HepG2 (cell line): ENCODE results near the gene SLX9. TPM values are rescaled to one million over a fixed set of nuclear protein-coding genes. Genes with fewer than 3 reads are reported as not detected.
A peak's percentile ranks its signal among the peaks of the same experiment; 100 is the strongest.
"Not testable (repeated sequence)": the region's sequence is repeated elsewhere in the genome, so short reads cannot be mapped to it uniquely, and the experiment has no call there.

Experiments used
- FOXP1 ChIP-seq, 2 experiments: fragments of 450-650 bp in 1 of 2; IDR thresholded peaks; 2 replicates each; pipeline ENCODE4 v1.6.1; 2017 to 2018; ENCODE audit warnings: antibody characterized with exemption in 1 of 2
- MEF2D ChIP-seq: sonication (generic); formaldehyde crosslinking; IDR thresholded peaks from 2 replicates; pipeline ENCODE4 v1.5.1; 2020; ENCODE audit warnings: mild to moderate bottlenecking, missing genetic modification reagents
- NCOR1 ChIP-seq: fragments of 200-600 bp; sonication (generic); IDR thresholded peaks from 2 replicates; pipeline ENCODE4 v1.7.0; 2017; ENCODE audit warnings: antibody characterized with exemption, low read length, borderline replicate concordance
- POGZ ChIP-seq: sonication (generic); formaldehyde crosslinking; IDR thresholded peaks from 2 replicates; pipeline ENCODE4 v1.4.0; 2020; ENCODE audit warnings: mild to moderate bottlenecking, missing genetic modification reagents
- RARA ChIP-seq: IDR thresholded peaks from 2 replicates; pipeline ENCODE4 v1.6.1; 2016; ENCODE audit warnings: missing genetic modification reagents, missing compliant biosample characterization
- SAFB2 ChIP-seq: sonication (generic); formaldehyde crosslinking; IDR thresholded peaks from 2 replicates; pipeline ENCODE4 v1.5.1; 2020; ENCODE audit warnings: missing genetic modification reagents, low read depth, mild to moderate bottlenecking, borderline replicate concordance
- SAP130 ChIP-seq: IDR thresholded peaks from 2 replicates; pipeline ENCODE4 v1.6.1; 2016; ENCODE audit warnings: low read depth
- TRIM24 ChIP-seq: sonication (generic); formaldehyde crosslinking; IDR thresholded peaks from 2 replicates; pipeline ENCODE4 v1.8.0; 2022; ENCODE audit warnings: mild to moderate bottlenecking, missing genetic modification reagents
- ZMAT3 ChIP-seq: sonication (generic); formaldehyde crosslinking; conservative IDR thresholded peaks from 2 replicates; pipeline ENCODE4 v1.7.0; 2021; ENCODE audit warnings: missing genetic modification reagents
- polyA plus RNA-seq, 8 experiments: library from polyadenylated mRNA; depleted of rRNA in 3 of 8; stranded (reverse) in 7 of 8; unstranded in 1 of 8; fragments of >200 nt; fragmentation: Illumina TruSeq in 4 of 8; extraction: Trizol in 4 of 8; gene quantifications; 2 replicates each; pipeline versions ENCODE4 v1.2.1 to v1.2.3, GENCODE V29; 2011 to 2016; ENCODE audit warnings: low read depth in 4 of 8, missing spikeins in 1 of 8, mixed read lengths in 1 of 8; ENCODE audit not compliant: insufficient read depth in 1 of 8
- total RNA-seq, 5 experiments: library from RNA; depleted of rRNA; stranded (reverse); fragments of >200 nt; fragmentation: Illumina TruSeq; extraction: Trizol; gene quantifications; 2 replicates each; pipeline ENCODE4 v1.2.3, GENCODE V29; 2016; ENCODE audit warnings: low read depth in 1 of 5
- TF ChIP-seq, protein P1 (sequence below): IDR thresholded peaks from 2 replicates; pipeline ENCODE4 v1.6.1; 2018; ENCODE audit warnings: missing genetic modification reagents, mild to moderate bottlenecking, missing compliant biosample characterization
- TF ChIP-seq, protein P2 (sequence below): sonication (generic); formaldehyde crosslinking; IDR thresholded peaks from 2 replicates; pipeline ENCODE4 v1.4.0; 2020; ENCODE audit warnings: missing genetic modification reagents
- TF ChIP-seq, protein P3 (sequence below): sonication (generic); formaldehyde crosslinking; IDR thresholded peaks from 2 replicates; pipeline ENCODE4 v1.4.0; 2020; ENCODE audit warnings: mild to moderate bottlenecking, missing genetic modification reagents, borderline replicate concordance
- TF ChIP-seq, protein P4 (sequence below): sonication (generic); formaldehyde crosslinking; IDR thresholded peaks from 2 replicates; pipeline ENCODE4 v1.9.0; 2022; ENCODE audit warnings: low read depth, missing genetic modification reagents
- TF ChIP-seq, protein P5 (sequence below): sonication (generic); formaldehyde crosslinking; IDR thresholded peaks from 2 replicates; pipeline ENCODE4 v1.8.1; 2023; ENCODE audit warnings: mild to moderate bottlenecking, moderate library complexity, missing genetic modification reagents

SLX9 gene
- total and polyA plus RNA-seq, 2 of the 13 experiments (the other 11 are each of a cell fraction or from before 2014, with no cell fraction given) = 21.0 to 47.1 TPM

DNA sequence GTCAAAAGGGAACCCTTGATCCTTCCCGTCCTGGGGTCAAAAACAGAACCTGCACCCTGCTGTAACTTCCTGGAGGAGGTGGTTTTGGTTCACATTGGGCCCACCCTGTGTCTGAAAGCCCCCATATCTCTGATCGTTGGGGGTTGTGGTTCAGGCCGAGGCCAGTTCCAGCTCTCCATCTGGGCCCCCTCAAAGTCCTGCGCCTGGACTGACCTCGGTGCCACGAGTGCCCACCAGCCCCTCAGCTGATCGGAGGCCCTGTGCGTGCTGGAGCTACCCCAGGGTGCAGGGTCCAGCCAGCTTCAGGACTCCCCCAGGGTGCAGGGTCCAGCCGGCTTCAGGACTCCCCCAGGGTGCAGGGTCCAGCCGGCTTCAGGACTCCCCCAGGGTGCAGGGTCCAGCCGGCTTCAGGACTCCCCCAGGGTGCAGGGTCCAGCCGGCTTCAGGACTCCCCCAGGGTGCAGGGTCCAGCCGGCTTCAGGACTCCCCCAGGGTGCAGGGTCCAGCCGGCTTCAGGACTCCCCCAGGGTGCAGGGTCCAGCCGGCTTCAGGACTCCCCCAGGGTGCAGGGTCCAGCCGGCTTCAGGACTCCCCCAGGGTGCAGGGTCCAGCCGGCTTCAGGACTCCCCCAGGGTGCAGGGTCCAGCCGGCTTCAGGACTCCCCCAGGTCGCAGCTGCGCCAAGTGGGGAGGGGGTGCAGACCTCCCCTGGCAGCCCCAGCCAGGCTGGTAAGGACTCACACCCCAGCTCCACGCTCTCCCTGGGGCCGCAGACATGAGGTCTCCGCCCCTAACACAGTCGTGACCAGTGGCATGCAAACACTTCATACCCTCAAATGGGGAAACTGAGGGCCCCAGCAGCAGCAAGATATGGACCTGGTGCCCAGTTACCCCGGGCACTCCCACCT, 27.1 kb upstream of the SLX9 start (continued):
- TF ChIP-seq FOXP1 (IDR thresholded peaks at IDR 0.05) = not testable (repeated sequence)
- TF ChIP-seq FOXP1 (CRISPR knock-in tag; IDR thresholded peaks at IDR 0.05) (0 out of 2 replicates have a peak, but pooled peaks have one; percentile 30), RARA (CRISPR knock-in tag) (peak; percentile 90), POGZ (CRISPR knock-in tag) (peak; percentile 30), ZMAT3 (CRISPR knock-in tag) (peak; percentile 65; the same call in 1 of the 2 replicates), SAP130 (CRISPR knock-in tag) (peak; percentile 96), NCOR1 (peak; percentile 98), MEF2D (CRISPR knock-in tag) (peak; percentile 57), SAFB2 (CRISPR knock-in tag) (peak; percentile 25; the same call in 1 of the 2 replicates), TRIM24 (CRISPR knock-in tag) (0 out of 2 replicates have a peak, but pooled peaks have one; percentile 38)
- TF ChIP-seq, protein P1, sequence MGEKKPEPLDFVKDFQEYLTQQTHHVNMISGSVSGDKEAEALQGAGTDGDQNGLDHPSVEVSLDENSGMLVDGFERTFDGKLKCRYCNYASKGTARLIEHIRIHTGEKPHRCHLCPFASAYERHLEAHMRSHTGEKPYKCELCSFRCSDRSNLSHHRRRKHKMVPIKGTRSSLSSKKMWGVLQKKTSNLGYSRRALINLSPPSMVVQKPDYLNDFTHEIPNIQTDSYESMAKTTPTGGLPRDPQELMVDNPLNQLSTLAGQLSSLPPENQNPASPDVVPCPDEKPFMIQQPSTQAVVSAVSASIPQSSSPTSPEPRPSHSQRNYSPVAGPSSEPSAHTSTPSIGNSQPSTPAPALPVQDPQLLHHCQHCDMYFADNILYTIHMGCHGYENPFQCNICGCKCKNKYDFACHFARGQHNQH (CRISPR knock-in tag) = peak; percentile 70
- TF ChIP-seq, protein P2, sequence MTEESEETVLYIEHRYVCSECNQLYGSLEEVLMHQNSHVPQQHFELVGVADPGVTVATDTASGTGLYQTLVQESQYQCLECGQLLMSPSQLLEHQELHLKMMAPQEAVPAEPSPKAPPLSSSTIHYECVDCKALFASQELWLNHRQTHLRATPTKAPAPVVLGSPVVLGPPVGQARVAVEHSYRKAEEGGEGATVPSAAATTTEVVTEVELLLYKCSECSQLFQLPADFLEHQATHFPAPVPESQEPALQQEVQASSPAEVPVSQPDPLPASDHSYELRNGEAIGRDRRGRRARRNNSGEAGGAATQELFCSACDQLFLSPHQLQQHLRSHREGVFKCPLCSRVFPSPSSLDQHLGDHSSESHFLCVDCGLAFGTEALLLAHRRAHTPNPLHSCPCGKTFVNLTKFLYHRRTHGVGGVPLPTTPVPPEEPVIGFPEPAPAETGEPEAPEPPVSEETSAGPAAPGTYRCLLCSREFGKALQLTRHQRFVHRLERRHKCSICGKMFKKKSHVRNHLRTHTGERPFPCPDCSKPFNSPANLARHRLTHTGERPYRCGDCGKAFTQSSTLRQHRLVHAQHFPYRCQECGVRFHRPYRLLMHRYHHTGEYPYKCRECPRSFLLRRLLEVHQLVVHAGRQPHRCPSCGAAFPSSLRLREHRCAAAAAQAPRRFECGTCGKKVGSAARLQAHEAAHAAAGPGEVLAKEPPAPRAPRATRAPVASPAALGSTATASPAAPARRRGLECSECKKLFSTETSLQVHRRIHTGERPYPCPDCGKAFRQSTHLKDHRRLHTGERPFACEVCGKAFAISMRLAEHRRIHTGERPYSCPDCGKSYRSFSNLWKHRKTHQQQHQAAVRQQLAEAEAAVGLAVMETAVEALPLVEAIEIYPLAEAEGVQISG (CRISPR knock-in tag) = peak; percentile 66
- TF ChIP-seq, protein P3, sequence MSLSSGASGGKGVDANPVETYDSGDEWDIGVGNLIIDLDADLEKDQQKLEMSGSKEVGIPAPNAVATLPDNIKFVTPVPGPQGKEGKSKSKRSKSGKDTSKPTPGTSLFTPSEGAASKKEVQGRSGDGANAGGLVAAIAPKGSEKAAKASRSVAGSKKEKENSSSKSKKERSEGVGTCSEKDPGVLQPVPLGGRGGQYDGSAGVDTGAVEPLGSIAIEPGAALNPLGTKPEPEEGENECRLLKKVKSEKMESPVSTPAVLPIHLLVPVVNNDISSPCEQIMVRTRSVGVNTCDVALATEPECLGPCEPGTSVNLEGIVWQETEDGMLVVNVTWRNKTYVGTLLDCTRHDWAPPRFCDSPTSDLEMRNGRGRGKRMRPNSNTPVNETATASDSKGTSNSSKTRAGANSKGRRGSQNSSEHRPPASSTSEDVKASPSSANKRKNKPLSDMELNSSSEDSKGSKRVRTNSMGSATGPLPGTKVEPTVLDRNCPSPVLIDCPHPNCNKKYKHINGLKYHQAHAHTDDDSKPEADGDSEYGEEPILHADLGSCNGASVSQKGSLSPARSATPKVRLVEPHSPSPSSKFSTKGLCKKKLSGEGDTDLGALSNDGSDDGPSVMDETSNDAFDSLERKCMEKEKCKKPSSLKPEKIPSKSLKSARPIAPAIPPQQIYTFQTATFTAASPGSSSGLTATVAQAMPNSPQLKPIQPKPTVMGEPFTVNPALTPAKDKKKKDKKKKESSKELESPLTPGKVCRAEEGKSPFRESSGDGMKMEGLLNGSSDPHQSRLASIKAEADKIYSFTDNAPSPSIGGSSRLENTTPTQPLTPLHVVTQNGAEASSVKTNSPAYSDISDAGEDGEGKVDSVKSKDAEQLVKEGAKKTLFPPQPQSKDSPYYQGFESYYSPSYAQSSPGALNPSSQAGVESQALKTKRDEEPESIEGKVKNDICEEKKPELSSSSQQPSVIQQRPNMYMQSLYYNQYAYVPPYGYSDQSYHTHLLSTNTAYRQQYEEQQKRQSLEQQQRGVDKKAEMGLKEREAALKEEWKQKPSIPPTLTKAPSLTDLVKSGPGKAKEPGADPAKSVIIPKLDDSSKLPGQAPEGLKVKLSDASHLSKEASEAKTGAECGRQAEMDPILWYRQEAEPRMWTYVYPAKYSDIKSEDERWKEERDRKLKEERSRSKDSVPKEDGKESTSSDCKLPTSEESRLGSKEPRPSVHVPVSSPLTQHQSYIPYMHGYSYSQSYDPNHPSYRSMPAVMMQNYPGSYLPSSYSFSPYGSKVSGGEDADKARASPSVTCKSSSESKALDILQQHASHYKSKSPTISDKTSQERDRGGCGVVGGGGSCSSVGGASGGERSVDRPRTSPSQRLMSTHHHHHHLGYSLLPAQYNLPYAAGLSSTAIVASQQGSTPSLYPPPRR (CRISPR knock-in tag) = peak; percentile 88
- TF ChIP-seq, protein P4, sequence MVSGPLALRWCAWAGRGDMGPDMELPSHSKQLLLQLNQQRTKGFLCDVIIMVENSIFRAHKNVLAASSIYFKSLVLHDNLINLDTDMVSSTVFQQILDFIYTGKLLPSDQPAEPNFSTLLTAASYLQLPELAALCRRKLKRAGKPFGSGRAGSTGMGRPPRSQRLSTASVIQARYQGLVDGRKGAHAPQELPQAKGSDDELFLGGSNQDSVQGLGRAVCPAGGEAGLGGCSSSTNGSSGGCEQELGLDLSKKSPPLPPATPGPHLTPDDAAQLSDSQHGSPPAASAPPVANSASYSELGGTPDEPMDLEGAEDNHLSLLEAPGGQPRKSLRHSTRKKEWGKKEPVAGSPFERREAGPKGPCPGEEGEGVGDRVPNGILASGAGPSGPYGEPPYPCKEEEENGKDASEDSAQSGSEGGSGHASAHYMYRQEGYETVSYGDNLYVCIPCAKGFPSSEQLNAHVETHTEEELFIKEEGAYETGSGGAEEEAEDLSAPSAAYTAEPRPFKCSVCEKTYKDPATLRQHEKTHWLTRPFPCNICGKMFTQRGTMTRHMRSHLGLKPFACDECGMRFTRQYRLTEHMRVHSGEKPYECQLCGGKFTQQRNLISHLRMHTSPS = peak; percentile 92
- TF ChIP-seq, protein P5, sequence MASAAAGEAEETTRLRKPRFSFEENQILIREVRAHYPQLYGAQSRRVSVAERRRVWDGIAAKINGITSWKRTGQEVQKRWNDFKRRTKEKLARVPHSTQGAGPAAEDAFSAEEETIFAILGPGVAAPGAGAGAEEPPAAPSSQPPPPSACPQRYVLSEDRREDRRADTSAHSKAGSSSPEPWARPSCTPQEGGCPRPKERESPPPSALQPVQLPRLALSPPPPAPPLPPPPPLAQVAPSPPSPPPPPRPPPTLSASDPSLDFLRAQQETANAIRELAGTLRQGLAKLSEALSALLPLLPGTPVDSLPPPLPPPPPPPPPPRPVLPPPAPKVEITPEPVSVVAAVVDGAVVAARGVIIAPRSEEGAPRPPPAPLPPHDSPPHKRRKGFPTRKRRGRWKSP (CRISPR knock-in tag) = 0 out of 2 replicates have a peak, but pooled peaks have one; percentile 24
